ENCODE data around the gene TMEM229B. TPM values are rescaled to one million over a fixed set of nuclear protein-coding genes. Genes with fewer than 3 reads are reported as not detected.

Gene TMEM229B
- polyA plus RNA-seq, 1 of the 3 experiments (the other 2 are of a cell fraction) = 0.16 TPM

DNA sequence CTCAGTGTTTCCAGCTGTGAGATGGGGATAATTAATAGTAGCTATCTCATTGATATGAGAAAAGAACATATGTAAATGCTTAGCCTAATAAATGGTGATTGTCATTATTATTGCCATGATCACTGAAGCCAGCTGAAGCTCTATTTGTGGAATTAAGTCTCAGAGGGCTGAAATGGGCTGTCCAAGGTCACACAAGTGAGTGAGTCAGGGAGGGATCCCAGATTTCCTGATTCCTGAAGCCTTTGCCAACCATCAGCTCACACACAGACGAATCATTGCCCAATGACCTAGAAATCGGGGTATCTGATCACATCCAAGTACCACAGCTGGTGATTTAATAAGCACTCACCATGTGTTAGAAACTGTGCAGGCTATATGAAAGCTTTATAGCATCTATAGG, 21.6 kb upstream of the TMEM229B start:
- no peaks in the 10 kb centered on the region for H4K20me1 ChIP-seq (ENCODE audit: insufficient read depth)
- H3K4me3 ChIP-seq (ENCODE audit: low read depth in 2 of 2, low read length in 1 of 2) = no peak overlapping the region
- no peaks in the 10 kb centered on the region for H3K79me2 ChIP-seq (ENCODE audit: insufficient read depth)
- ChIA-PET POLR2A (interaction anchor here (0.6 kb wide), 1 partner anchor 12 kb away, joined by 3 read pairs; no protein-coding TSS in a partner anchor), CTCF (interaction anchor here (1.1 to 10.1 kb wide), 4 partner anchors 17 to 83 kb away, joined by 3 to 94 read pairs (median 15); no protein-coding TSS in a partner anchor)
- no peak overlapping the region for H3K27ac ChIP-seq (ENCODE audit: low read depth in 2 of 2, low read length in 1 of 2)
- H3K4me1 ChIP-seq (ENCODE audit: control insufficient read depth in 1 of 2, insufficient read depth in 2 of 2, low read depth in 1 of 2, low read length in 1 of 2) = peaks cover 0 to 16% of the 10 kb centered on the region in 2 experiments; a peak in 2 of 4 replicates
- TF ChIP-seq RFX5 (IDR thresholded peaks at IDR 0.05; ENCODE audit: low read length) (no peak), POLR2AphosphoS5 (IDR thresholded peaks at IDR 0.05; ENCODE audit: low read depth, low read length) (no peak), TCF12 (IDR thresholded peaks at IDR 0.05) (peak; percentile 4; the same call in 1 of the 2 replicates), RXRA (IDR thresholded peaks at IDR 0.05; ENCODE audit: borderline replicate concordance, low read depth) (no peak), MXI1 (IDR thresholded peaks at IDR 0.05; ENCODE audit: low read depth, low read length) (no peak)
- no peak overlapping the region for H3K9ac ChIP-seq
- no peaks in the 10 kb centered on the region for H3K27me3 ChIP-seq (ENCODE audit: insufficient read depth)
- DNase-seq = peak; percentile 30
- no peaks in the 10 kb centered on the region for H3F3A ChIP-seq (replicated peaks; ENCODE audit: insufficient read depth)
- no peak overlapping the region for H2AFZ ChIP-seq (ENCODE audit: low read depth)
- H3K9me2 ChIP-seq = no peaks in the 10 kb centered on the region
- no peaks in the 10 kb centered on the region for H3K36me3 ChIP-seq (replicated peaks in 1 of 2; ENCODE audit: control insufficient read depth in 1 of 2, insufficient read depth in 2 of 2, low read length in 1 of 2)
- H3K9me3 ChIP-seq = no peaks in the 10 kb centered on the region
- H3K4me2 ChIP-seq = no peak overlapping the region
- 5% methylated on average over 2 of the region's 2 CpGs for WGBS (ENCODE audit: low lambda C conversion rate)

DNA sequence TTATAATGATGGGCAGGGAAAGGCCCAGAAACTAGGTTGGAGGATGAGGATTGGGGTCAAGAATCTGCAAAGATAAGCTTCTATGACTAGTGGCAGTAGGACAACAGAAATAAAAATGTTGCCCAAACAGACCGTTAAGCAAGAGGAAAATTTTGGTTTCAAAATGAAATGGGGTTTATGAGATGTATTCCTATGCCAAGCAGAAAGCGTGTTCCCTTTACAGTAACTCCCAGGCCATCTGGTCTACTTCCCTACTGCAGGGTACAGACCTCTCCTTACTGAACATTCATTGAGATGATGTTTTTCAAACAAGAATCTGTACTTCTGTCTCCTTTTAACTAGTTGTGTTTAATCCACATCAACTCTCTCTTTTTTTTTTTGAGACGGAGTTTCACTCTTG, 20.4 kb upstream of the TMEM229B start:
- Histone ChIP-seq H3K9me2 (no peaks in the 10 kb centered on the region), H3K9me3 (no peaks in the 10 kb centered on the region), H3K4me3 (ENCODE audit: low read depth in 2 of 2, low read length in 1 of 2) (no peak overlapping the region), H3K36me3 (replicated peaks in 1 of 2; ENCODE audit: control insufficient read depth in 1 of 2, insufficient read depth in 2 of 2, low read length in 1 of 2) (no peaks in the 10 kb centered on the region), H3F3A (replicated peaks; ENCODE audit: insufficient read depth) (no peaks in the 10 kb centered on the region), H3K4me2 (no peak overlapping the region), H3K9ac (no peak overlapping the region), H2AFZ (ENCODE audit: low read depth) (no peak overlapping the region), H3K27ac (ENCODE audit: low read depth in 2 of 2, low read length in 1 of 2) (no peak overlapping the region), H4K20me1 (ENCODE audit: insufficient read depth) (no peaks in the 10 kb centered on the region), H3K79me2 (ENCODE audit: insufficient read depth) (no peaks in the 10 kb centered on the region), H3K4me1 (ENCODE audit: control insufficient read depth in 1 of 2, insufficient read depth in 2 of 2, low read depth in 1 of 2, low read length in 1 of 2) (peaks cover 0 to 8% of the 10 kb centered on the region in 2 experiments; a peak in 2 of 4 replicates), H3K27me3 (ENCODE audit: insufficient read depth) (no peaks in the 10 kb centered on the region)
- TF ChIP-seq RXRA (IDR thresholded peaks at IDR 0.05; ENCODE audit: borderline replicate concordance, low read depth) (no peak), MEF2A (IDR thresholded peaks at IDR 0.05; ENCODE audit: borderline replicate concordance, low read depth) (no peak), CHD2 (IDR thresholded peaks at IDR 0.05; ENCODE audit: low read length, partially characterized antibody) (no peak), GATA2 (CRISPR knock-in tag; IDR thresholded peaks at IDR 0.05) (no peak), NFIC (IDR thresholded peaks at IDR 0.05; ENCODE audit: borderline replicate concordance) (no peak), FOSL2 (IDR thresholded peaks at IDR 0.05; ENCODE audit: borderline replicate concordance, low read depth) (no peak), RAD21 (IDR thresholded peaks at IDR 0.05; ENCODE audit: low read length) (no peak)
- WGBS (ENCODE audit: low lambda C conversion rate) = 58% methylated on average over 3 of the region's 3 CpGs
- CTCF ChIA-PET = interaction anchor here (10.1 kb wide), 1 partner anchor 18 kb away, joined by 94 read pairs; no protein-coding TSS in a partner anchor
- POLR2A ChIA-PET = no interaction called here
- no peak for DNase-seq

DNA sequence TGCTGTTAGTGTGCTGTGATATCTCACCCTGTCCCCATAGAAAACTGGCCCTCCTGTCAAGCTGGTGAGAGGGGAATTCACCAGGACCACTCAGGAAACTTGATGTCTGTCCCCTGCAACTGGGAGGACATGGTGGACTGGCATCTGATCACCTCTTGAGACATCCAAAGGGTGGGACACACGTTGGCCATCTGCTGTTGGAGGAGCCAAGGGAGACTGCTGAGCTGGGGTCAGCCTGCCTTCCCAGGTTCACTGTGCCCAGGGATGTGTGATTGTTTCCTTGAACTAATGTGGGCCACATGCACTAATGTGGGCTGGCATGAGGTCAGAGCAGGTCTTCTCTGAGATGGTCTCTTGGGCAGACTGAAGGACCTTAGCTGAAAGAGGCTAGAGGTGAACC, 16.7 kb upstream of the TMEM229B start:
- ChIA-PET POLR2A (no interaction called here), CTCF (interaction anchor here (1.3 kb wide), 1 partner anchor 22 kb away, joined by 7 read pairs; no protein-coding TSS in a partner anchor)
- Histone ChIP-seq H3K9ac (no peak overlapping the region), H3F3A (replicated peaks; ENCODE audit: insufficient read depth) (no peaks in the 10 kb centered on the region), H3K79me2 (ENCODE audit: insufficient read depth) (no peaks in the 10 kb centered on the region), H3K36me3 (replicated peaks in 1 of 2; ENCODE audit: control insufficient read depth in 1 of 2, insufficient read depth in 2 of 2, low read length in 1 of 2) (no peaks in the 10 kb centered on the region), H3K9me2 (no peaks in the 10 kb centered on the region), H3K9me3 (no peaks in the 10 kb centered on the region), H3K27me3 (ENCODE audit: insufficient read depth) (no peaks in the 10 kb centered on the region), H4K20me1 (ENCODE audit: insufficient read depth) (no peaks in the 10 kb centered on the region), H2AFZ (ENCODE audit: low read depth) (no peak overlapping the region), H3K27ac (ENCODE audit: low read depth in 2 of 2, low read length in 1 of 2) (no peak overlapping the region), H3K4me2 (no peak overlapping the region), H3K4me3 (ENCODE audit: low read depth in 2 of 2, low read length in 1 of 2) (no peak overlapping the region), H3K4me1 (ENCODE audit: control insufficient read depth in 1 of 2, insufficient read depth in 2 of 2, low read depth in 1 of 2, low read length in 1 of 2) (peaks cover 0 to 1% of the 10 kb centered on the region in 2 experiments; a peak in 1 of 4 replicates)
- 10% methylated on average over 1 of the region's 1 CpG for WGBS (ENCODE audit: low lambda C conversion rate)
- TF ChIP-seq, protein P1, sequence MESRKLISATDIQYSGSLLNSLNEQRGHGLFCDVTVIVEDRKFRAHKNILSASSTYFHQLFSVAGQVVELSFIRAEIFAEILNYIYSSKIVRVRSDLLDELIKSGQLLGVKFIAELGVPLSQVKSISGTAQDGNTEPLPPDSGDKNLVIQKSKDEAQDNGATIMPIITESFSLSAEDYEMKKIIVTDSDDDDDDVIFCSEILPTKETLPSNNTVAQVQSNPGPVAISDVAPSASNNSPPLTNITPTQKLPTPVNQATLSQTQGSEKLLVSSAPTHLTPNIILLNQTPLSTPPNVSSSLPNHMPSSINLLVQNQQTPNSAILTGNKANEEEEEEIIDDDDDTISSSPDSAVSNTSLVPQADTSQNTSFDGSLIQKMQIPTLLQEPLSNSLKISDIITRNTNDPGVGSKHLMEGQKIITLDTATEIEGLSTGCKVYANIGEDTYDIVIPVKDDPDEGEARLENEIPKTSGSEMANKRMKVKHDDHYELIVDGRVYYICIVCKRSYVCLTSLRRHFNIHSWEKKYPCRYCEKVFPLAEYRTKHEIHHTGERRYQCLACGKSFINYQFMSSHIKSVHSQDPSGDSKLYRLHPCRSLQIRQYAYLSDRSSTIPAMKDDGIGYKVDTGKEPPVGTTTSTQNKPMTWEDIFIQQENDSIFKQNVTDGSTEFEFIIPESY (IDR thresholded peaks at IDR 0.05; ENCODE audit: borderline replicate concordance, low read depth) = no peak
- TF ChIP-seq ELF1 (IDR thresholded peaks at IDR 0.05) = no peak
- no peak for TF ChIP-seq TAF1 (IDR thresholded peaks at IDR 0.05; ENCODE audit: borderline replicate concordance, low read depth, low read length)
- TF ChIP-seq FOSL2 (IDR thresholded peaks at IDR 0.05; ENCODE audit: borderline replicate concordance, low read depth) = no peak
- TF ChIP-seq, protein P2, sequence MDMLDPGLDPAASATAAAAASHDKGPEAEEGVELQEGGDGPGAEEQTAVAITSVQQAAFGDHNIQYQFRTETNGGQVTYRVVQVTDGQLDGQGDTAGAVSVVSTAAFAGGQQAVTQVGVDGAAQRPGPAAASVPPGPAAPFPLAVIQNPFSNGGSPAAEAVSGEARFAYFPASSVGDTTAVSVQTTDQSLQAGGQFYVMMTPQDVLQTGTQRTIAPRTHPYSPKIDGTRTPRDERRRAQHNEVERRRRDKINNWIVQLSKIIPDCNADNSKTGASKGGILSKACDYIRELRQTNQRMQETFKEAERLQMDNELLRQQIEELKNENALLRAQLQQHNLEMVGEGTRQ (IDR thresholded peaks at IDR 0.05; ENCODE audit: borderline replicate concordance, low read depth, low read length) = no peak
- no peak for TF ChIP-seq YY1 (IDR thresholded peaks at IDR 0.05; ENCODE audit: low read depth)
- DNase-seq = no peak

Data from SK-N-SH (cell line).